Retinal pigment epithelial cell (primary cell): ENCODE results near the gene PIEZO2.

Experiments
- DNase-seq: peaks from one replicate; pipeline ENCODE4 v3.0.0-alpha.2; 2010; ENCODE audit warnings: low read depth
- H3K4me3 ChIP-seq: 2 replicates; pipeline ENCODE4 v1.5.1; 2011; ENCODE audit warnings: mild to moderate bottlenecking, low read length, control low read depth, moderate library complexity
- TF ChIP-seq, protein P1 (sequence below): conservative IDR thresholded peaks from 2 replicates; pipeline ENCODE4 v1.5.1; 2011; ENCODE audit warnings: low read depth, low read length, control low read depth, inconsistent platforms

PIEZO2 gene

DNA sequence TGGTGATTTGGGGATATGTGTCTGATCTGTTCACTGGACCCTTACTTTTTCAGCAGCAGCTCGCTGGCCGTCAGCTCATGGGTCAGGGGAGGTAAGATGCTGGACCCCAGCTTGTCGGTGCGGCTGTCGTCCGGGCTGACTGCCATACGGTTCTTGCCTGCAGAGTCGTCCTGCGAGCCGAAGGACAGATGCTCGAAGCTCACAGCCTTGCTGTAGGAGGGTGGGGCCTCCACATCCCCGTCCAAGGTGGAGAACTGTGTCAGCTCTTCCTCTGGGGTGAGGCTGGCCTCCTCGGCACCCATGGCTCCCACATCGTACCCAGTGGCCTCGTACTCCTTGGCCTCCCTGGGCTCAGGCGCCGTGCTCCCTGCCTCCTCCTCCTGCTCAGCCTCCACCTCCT, 444.1 kb downstream of the PIEZO2 start:
- no peak for DNase-seq
- TF ChIP-seq, protein P1, sequence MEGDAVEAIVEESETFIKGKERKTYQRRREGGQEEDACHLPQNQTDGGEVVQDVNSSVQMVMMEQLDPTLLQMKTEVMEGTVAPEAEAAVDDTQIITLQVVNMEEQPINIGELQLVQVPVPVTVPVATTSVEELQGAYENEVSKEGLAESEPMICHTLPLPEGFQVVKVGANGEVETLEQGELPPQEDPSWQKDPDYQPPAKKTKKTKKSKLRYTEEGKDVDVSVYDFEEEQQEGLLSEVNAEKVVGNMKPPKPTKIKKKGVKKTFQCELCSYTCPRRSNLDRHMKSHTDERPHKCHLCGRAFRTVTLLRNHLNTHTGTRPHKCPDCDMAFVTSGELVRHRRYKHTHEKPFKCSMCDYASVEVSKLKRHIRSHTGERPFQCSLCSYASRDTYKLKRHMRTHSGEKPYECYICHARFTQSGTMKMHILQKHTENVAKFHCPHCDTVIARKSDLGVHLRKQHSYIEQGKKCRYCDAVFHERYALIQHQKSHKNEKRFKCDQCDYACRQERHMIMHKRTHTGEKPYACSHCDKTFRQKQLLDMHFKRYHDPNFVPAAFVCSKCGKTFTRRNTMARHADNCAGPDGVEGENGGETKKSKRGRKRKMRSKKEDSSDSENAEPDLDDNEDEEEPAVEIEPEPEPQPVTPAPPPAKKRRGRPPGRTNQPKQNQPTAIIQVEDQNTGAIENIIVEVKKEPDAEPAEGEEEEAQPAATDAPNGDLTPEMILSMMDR = no peak
- no peak overlapping the region for H3K4me3 ChIP-seq

DNA sequence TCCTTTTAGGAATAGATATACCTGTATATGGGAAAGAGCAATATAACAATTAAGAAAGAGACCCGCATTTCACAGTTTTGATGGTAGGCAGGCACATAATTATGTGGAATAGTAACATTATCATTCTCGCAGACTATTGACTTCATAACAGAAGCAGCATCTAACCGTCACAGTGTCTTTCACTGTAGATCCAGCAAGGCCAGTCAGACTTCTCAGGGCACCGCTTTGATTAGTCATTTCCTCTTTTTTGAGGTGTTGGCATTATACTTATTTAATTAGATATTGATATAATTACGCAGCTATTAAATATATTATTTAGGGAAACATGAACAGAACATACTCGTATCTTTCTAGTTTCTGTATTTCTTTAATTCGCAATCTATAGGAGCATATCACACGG, 447.2 kb downstream of the PIEZO2 start:
- TF ChIP-seq, protein P1 = no peak

DNA sequence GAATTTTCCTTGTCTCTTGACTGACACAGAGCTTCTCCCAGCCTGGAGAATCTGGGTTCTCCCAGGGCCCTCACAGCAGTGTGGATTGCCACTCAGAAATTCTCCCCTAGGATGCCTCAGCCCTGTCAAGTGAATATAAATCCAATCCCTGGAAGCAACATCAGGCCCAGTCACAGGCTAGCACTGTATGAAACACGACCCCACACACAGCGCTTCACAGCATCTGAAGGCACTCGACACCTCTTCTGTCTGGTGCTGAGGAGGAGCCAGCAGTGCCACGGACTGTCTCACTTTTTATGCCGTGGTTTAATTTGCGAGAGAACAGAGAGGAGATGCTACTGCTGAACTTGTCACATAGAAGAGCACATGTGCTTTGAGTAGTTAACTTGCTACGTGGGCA, 459.0 kb downstream of the PIEZO2 start:
- TF ChIP-seq, protein P1 = no peak
- DNase-seq = no peak
- H3K4me3 ChIP-seq = no peak overlapping the region

More for the DNA sequence above, 447.2 kb downstream of the PIEZO2 start:
- DNase-seq = no peak
- no peak overlapping the region for H3K4me3 ChIP-seq

DNA sequence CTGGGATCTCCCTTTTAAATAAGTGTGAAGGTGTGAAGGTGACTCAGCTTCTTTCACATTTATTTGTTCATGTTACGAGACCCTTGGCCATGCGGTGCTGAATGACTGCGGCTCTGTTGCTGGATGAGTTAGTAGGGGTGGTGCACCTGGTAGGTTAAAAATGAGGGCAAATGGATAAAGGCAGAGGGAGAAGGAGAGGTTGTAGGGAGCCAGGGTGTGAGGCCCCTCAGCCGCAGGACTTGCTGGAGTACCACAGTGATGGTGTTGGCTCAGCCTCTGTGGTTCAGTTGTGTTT, 459.4 kb downstream of the PIEZO2 start:
- H3K4me3 ChIP-seq = no peak overlapping the region
- TF ChIP-seq, protein P1 = no peak
- DNase-seq = no peak

DNA sequence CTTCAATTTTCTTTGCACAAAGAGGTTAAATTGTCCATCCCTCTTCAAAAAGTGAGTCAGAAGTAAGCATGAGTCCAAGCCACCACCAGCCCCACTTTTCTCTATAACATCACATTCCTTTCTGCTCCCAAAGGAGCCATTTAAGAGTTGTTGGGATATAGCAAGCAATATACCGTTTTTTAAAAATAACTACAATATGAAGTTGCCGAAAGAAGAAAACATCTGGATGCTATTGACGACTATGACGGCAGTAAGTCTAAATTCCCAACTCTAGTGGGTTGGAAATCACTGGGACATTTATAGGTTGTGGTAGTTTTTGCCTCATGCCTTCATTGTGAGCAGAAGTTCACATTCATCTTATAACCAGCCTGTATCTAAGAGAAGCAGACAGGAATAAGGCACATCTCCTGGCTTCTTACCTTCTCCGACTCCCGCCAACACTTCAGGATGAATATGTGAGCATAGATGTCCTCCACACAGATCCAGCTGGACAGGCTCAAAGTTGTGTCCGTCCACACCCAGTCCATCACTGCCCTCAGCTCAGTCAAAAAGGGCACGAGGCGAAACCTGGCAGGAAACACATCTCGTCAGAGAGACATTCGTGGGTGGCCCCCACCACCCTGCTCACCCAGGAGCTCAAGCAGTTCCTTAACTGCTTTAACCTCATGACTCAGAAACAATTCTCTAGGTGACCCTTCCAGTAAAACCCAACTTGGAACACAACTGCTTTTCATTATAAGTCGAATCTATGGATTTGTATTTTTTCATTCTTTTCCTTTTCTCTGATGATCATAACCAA, 459.9 kb downstream of the PIEZO2 start:
- TF ChIP-seq, protein P1 = no peak
- H3K4me3 ChIP-seq = no peak overlapping the region
- DNase-seq = no peak

DNA sequence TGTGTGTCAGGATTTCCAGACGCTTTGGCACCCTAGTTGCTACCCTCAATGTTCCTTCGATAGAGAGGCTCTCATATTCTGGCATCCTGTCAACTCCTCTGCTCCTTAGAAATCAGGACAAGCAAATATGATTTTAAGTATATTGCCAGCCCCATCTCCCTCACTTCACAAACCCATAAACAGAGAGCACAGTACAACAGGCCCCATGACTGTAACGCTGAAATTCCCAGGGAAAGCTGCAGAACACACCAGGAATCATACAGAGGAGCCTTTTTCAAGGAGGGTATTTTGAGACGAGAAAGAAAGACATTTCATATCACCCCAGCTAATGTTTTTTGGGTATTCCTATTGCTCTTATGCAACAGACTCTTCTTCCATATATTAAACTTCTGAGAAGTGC, 460.6 kb downstream of the PIEZO2 start:
- H3K4me3 ChIP-seq = no peak overlapping the region
- TF ChIP-seq, protein P1 = no peak
- DNase-seq = no peak

DNA sequence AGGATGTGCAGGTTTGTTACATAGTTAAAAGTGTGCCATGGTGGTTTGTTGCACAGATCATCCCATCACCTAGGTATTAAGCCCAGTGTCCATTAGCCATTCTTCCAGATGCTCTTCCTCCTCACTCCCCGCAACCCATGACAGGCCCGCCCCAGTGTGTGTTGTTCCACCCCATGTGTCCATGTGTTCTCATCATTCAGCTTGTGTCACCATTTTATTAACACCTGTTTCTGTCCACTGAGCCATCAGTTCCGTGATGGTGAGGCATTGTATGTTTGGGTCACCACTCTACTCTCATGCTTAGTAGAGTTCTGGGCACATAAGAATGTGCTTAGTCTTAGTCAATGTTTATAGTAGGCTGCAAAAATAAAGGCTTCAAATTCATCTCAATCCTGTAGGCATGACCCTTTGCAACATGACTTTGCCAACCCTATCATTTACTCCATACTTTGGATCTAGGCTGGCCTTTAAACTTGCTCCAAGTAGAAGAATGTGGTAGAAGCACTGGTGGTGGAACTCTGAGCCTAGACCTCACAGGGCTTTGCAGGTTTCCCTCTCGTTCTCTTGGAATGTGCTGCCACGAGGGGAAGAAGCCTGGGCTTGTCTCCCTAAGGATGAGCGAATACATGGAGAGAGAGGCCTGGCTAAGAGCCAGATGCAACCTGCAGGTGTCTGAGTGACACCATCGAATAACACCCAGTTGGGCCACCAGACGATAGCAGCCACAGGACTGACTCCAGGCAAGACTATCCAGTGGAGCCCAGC, 462.0 kb downstream of the PIEZO2 start:
- no peak for DNase-seq
- TF ChIP-seq, protein P1 = no peak
- no peak overlapping the region for H3K4me3 ChIP-seq
